ENCODE data around the gene ETV5.

ETV5 gene

DNA sequence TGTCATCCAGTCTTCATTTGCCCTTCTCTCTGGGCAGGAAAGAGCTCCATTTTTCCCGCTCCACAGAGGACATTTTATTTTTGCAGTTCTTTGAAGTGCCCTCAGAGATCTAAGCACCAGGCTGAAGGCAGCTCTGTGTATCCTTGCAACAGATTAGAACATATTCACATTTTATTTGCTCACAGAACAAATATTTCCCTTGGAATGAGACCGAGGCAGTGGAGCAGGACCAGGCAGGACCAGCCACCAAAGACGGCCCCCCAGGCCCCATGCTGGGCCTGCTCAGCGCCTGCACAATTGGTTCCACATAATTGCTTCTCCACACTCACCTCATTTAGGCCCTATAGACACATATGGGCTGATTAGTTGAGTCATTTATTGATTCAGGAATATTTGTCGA is 15.7 kb upstream of the ETV5 start:
- no peak overlapping the region for H2AFZ ChIP-seq (ENCODE audit: low read depth, low read length)
- H3K4me3 ChIP-seq (ENCODE audit: low read length) = no peak overlapping the region
- no peaks in the 10 kb centered on the region for H3K9me3 ChIP-seq (ENCODE audit: insufficient read depth, low read length)
- no peaks in the 10 kb centered on the region for H3K79me2 ChIP-seq (ENCODE audit: low read length)
- no peaks in the 10 kb centered on the region for H3K36me3 ChIP-seq (replicated peaks; ENCODE audit: low read depth, low read length)
- no peaks in the 10 kb centered on the region; the same call in 1 of the 2 replicates for H3K4me1 ChIP-seq (ENCODE audit: low read length)
- H4K20me1 ChIP-seq (ENCODE audit: insufficient read depth, low read length) = no peaks in the 10 kb centered on the region
- TF ChIP-seq CTCF (IDR thresholded peaks at IDR 0.05; ENCODE audit: low read depth, low read length) (no peak), EZH2phosphoT487 (IDR thresholded peaks at IDR 0.05; ENCODE audit: low read depth) (no peak)
- H3K27me3 ChIP-seq (ENCODE audit: low read depth, low read length) = peaks cover 24% of the 10 kb centered on the region
- no peak overlapping the region for H3K4me2 ChIP-seq (ENCODE audit: low read length)
- H3K9ac ChIP-seq (ENCODE audit: low read length) = no peak overlapping the region
- H3K27ac ChIP-seq (ENCODE audit: low read length) = no peak overlapping the region

GRCh38 chr3:186123012-186123411 is 14.1 kb upstream of the ETV5 start:
- H3K27me3 ChIP-seq (ENCODE audit: low read depth, low read length) = peaks cover 38% of the 10 kb centered on the region
- TF ChIP-seq CTCF (IDR thresholded peaks at IDR 0.05; ENCODE audit: low read depth, low read length) (no peak), EZH2phosphoT487 (IDR thresholded peaks at IDR 0.05; ENCODE audit: low read depth) (no peak)
- H2AFZ ChIP-seq (ENCODE audit: low read depth, low read length) = no peak overlapping the region
- H4K20me1 ChIP-seq (ENCODE audit: insufficient read depth, low read length) = no peaks in the 10 kb centered on the region
- no peaks in the 10 kb centered on the region for H3K79me2 ChIP-seq (ENCODE audit: low read length)
- H3K4me3 ChIP-seq (ENCODE audit: low read length) = no peak overlapping the region
- no peaks in the 10 kb centered on the region for H3K36me3 ChIP-seq (replicated peaks; ENCODE audit: low read depth, low read length)
- no peak overlapping the region for H3K4me2 ChIP-seq (ENCODE audit: low read length)
- H3K9me3 ChIP-seq (ENCODE audit: insufficient read depth, low read length) = no peaks in the 10 kb centered on the region
- no peak overlapping the region for H3K27ac ChIP-seq (ENCODE audit: low read length)
- peaks cover 15% of the 10 kb centered on the region for H3K4me1 ChIP-seq (ENCODE audit: low read length)
- no peak overlapping the region for H3K9ac ChIP-seq (ENCODE audit: low read length)

GRCh38 chr3:186121968-186122367 is 13.1 kb upstream of the ETV5 start:
- Histone ChIP-seq H3K4me1 (ENCODE audit: low read length) (peaks cover 15% of the 10 kb centered on the region), H4K20me1 (ENCODE audit: insufficient read depth, low read length) (no peaks in the 10 kb centered on the region), H3K9me3 (ENCODE audit: insufficient read depth, low read length) (no peaks in the 10 kb centered on the region), H3K9ac (ENCODE audit: low read length) (no peak overlapping the region), H3K4me3 (ENCODE audit: low read length) (no peak overlapping the region), H3K79me2 (ENCODE audit: low read length) (no peaks in the 10 kb centered on the region), H2AFZ (ENCODE audit: low read depth, low read length) (no peak overlapping the region), H3K27ac (ENCODE audit: low read length) (no peak overlapping the region), H3K27me3 (ENCODE audit: low read depth, low read length) (peaks cover 45% of the 10 kb centered on the region), H3K36me3 (replicated peaks; ENCODE audit: low read depth, low read length) (no peaks in the 10 kb centered on the region), H3K4me2 (ENCODE audit: low read length) (no peak overlapping the region)
- TF ChIP-seq CTCF (IDR thresholded peaks at IDR 0.05; ENCODE audit: low read depth, low read length) (no peak), EZH2phosphoT487 (IDR thresholded peaks at IDR 0.05; ENCODE audit: low read depth) (no peak)

GRCh38 chr3:186121278-186121677 is 12.4 kb upstream of the ETV5 start:
- Histone ChIP-seq H3K79me2 (ENCODE audit: low read length) (no peaks in the 10 kb centered on the region), H3K27me3 (ENCODE audit: low read depth, low read length) (peaks cover 49% of the 10 kb centered on the region), H3K9ac (ENCODE audit: low read length) (no peak overlapping the region), H3K4me1 (ENCODE audit: low read length) (peaks cover 15% of the 10 kb centered on the region), H3K27ac (ENCODE audit: low read length) (no peak overlapping the region), H3K4me3 (ENCODE audit: low read length) (no peak overlapping the region), H4K20me1 (ENCODE audit: insufficient read depth, low read length) (no peaks in the 10 kb centered on the region), H3K36me3 (replicated peaks; ENCODE audit: low read depth, low read length) (no peaks in the 10 kb centered on the region), H3K4me2 (ENCODE audit: low read length) (no peak overlapping the region), H3K9me3 (ENCODE audit: insufficient read depth, low read length) (no peaks in the 10 kb centered on the region), H2AFZ (ENCODE audit: low read depth, low read length) (no peak overlapping the region)
- TF ChIP-seq CTCF (IDR thresholded peaks at IDR 0.05; ENCODE audit: low read depth, low read length) (no peak), EZH2phosphoT487 (IDR thresholded peaks at IDR 0.05; ENCODE audit: low read depth) (no peak)

All from OCI-LY3 (cell line).